Bone marrow (tissue), 2 donors: ENCODE measurements around the gene MROH2B.

ENCODE experiments used
- DNase-seq, 2 donors: peaks; one replicate each; lab custom pipeline; 2025; lab: John Stamatoyannopoulos, UW

MROH2B gene

DNA sequence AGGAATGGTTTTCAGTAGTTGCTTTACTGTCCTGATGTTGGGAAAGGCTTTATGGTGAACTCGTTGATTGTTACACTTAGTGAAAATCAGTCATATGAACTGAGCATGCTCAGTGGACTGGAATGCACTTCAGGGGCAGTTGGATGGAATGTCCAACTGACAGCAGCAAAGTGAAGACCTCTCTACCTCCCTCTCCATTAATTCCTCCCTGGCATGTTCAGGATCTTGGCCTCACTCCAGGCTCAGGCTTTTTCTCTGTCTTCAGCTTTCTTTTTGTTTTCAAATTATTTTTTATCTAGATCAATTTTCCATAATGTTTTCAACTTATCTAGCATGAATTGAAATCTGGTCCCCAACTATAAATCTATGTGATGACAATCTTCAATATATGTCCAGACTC, at the start of gene MROH2B:
MROH2B (minus strand) TSS at position 101 of the 400 bp plus-strand sequence. CDS start 490 bp downstream, outside the sequence.
- DNase-seq = no peak

DNA sequence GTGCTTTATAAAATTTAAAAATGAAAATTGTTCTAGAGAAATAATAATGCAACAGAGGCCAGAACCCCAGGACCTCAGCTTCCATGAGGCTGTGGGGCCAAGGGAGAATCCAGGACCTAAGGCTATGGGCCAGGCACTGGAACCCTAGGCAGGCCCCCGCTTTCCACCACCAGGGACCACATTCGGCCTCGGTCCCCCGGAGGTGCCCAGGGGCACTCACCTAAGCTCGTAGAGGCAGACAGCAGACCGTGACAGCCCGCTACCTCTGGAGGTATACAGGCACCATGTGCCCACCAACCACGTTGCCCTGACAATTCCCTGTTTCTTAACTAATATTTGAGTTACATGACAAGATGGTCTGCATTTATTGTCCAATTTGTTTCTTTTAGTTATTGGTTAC, 49.5 kb upstream of the MROH2B start:
- no peak for DNase-seq

DNA sequence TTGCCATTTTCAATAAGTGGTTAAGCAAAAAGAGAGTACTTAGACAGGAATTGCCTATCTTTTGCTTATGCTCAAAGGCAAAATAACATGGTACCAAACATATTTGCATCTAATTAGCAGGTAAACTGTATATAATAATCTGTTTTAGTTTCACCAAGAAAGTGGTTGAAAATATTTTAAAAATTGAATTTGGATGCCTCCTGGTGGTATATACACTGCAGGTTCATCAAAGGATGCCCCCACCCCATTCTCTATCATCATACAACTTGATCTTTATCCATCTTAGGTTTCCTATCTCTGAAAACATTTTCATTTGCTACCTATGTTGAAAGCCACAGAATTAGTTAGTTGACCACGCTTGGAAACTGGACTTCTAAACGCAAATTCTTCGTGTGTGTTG, 47.0 kb upstream of the MROH2B start:
- DNase-seq = no peak

DNA sequence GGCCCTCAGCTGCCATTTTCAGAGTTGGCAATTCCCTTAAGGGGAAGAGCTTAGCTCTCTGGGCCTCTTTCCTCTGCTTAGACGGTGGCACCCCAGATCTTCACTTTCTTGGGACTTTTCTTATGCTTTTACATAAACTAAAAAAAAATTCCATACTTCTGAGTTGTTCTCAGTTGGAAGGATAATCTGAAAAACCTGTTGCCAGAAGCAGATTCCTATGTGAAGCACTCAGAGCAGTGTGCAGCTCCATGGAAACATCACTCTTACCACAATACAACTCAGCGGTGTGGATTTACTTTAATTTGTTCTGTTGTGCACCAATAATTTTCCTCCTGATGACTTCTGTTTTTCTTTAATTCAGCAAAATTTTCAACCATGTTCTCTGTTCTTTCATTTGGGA, 44.1 kb upstream of the MROH2B start:
- no peak for DNase-seq

DNA sequence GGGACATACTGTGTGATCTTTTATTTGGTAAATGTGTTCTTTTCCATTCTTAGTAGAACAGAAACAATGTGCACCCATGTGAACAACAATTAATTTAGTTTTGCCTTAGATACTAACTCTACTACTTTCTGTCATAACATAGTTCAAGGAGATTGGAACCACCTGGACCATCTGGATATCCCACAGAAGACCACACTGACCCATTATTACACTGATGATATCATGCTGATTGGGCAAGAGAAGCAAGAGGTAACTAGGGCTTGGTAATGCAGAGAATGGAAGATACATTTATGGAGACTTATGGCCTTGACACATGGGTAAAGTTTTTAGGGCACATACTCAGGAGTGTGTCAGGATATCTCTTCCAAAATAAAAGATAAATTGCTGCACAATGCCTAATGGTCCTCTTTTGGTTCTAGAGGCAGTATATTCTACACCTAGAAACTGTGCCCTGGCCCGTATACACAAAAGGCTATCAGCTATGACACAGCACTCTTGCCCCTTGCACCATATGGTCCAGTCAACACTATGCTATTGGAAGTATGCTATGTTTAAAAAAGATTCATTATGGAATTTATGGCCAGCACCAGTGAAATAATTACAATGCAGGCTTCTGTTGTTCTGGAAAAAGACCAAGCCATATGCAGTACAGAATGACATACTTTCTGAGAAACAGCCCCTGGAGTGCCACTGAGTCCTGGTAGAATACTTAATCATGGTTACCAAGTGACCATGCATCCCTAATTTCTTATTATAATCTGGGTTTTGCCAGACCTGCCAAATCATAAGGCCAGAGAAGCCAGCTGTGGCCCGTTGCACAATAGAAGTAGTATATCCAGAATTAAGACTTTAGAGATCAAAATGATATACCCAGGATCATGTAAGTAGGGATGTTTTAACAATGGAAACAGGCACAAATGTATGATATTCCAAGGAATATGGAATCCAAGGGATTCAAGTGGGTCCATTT, 41.6 kb upstream of the MROH2B start:
- no peak for DNase-seq

DNA sequence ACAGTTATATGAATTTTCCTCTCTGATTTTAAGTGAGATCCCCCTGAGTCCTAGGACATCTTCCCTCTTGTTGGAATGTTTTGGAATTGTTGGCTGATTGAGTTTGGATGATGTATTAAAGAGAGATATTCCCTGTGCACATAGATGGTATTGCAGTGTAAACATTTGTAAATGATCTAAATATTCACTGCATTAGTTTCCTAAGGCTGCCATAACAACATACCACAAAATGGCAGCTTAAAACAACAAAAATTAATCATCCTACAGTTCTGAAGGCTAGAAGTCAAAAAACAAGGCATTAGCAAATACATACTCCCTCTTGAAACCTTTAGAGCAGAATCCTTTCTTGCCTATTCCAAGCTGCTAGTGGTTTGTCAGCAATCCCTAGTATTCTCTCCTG, 38.0 kb upstream of the MROH2B start:
- DNase-seq = no peak

DNA sequence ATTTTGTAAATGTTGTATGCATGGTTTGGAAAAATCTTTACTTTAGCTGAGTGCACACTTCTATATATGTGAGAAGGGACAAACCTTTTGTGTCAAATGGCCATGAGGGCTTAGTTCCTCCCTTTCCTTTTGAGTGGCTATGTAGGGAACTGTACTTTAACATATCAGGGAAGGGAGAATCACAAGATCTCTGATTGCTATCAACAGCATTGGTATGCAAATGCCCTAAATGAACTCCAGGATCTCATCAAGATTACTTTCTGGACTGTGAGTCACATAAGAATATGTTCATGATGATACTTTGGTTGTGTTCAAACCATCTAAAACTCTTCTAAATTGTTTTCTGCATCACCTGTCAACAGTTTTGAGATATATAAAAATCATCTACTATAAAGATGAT, 31.2 kb upstream of the MROH2B start:
- no peak for DNase-seq

DNA sequence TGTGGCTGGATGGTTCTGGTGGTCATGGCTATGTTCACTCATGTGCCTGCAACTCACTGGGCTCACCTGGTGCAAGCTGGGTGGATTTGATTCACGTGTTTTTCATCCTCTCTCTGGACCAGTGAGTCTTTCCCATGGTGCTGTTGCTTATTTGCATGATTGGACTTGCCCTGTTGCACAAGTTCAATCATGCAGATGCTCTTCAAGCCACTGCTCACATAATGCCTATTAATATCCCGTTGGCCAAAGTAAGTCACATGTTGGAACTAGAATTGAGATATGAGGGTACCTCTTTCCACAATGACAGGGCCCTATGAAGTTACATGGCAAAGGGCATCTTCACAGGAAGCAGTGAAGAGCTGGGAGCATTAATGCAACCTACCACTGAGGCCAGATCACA, 26.5 kb upstream of the MROH2B start:
- no peak for DNase-seq

DNA sequence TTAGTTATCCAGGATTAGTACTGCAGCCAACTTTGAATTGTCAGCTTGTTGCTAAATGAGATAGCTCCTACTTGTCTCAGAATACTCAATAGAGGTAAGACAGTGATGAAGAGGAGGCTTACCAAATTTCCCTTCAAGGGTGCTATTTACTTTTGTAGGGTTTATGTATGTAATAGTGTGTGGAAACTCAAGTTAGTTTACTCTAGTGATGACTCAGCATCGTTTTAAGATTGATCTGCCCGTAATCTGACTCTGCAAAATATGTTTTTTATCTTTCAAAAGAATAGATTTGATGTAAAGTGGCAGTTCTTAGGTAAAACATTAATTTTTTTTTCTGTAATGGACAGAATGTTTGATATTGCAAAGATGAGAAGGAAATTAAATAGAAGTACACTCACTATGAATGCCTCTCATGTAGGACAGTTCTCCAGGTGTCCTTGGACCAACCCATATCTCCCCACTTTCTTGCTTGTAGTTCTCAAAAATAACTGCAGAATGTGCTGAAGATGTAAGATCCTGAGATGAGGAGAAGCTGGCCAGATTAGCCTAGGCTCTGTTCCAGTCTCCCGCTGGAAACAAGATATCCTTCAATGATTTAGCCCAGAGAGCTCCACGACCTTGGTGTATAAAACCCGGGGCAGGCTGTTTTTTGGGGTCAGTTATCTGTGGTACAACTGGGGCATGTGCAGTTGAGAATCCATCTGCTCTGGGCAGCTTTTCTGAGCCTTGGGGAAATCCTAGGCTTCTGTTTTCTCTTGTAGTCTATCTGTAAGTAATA, 24.4 kb upstream of the MROH2B start:
- DNase-seq = no peak

DNA sequence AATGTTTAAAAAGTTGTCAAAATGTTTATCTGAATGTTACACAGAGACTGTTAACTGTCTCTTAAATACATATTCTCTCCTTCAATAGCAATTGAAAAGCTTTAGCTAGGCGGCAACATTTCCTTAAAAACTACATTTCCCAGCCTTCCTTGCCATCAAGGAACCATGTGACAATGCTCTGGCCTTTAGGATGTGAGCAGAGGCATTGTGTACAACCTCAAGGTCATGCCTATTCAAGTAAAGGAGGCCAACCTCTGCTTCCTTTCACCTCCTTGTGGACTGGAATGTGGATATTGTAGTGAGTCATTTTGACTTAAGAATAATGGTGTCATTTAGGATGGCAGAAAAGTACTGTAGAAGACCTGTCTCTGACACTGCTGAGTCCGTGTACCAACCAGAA, 23.7 kb upstream of the MROH2B start:
- DNase-seq = no peak

DNA sequence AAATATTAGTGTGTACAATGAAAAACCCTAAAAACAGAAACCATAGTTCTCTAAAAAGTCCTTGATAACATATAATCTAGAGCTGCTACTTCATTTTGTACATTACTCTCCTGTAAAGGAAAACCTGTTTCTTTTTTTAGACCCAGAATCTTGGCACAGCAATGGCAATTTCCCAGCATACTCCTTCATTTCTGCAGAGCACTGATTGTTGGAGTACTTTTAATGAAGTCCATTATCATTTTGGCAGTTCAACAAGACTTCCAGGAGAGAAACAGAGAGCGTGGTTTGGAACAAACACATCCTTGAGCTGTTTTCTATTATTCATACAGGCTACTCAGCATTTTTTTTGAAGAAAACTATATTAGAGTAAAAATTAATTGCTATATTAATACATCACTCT, 22.7 kb upstream of the MROH2B start:
- no peak for DNase-seq

DNA sequence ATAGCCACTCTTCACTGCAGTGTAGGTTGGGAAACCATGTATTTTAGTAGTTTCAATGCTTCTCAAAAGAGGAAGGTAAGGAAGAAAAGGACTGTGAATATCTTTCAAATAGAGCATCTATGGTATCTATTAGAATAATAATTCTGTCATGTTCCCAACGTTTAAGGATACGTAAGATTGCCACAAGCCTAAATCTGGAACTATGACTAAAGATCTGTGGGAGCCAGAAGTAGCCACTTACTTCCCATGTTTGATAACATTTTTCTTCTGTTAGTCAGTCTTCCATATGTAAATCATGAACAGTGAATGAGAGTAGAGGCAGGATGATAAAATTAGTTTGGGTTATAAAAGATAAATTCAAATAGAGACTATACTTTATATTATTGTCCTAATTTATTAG, 16.3 kb upstream of the MROH2B start:
- no peak for DNase-seq

DNA sequence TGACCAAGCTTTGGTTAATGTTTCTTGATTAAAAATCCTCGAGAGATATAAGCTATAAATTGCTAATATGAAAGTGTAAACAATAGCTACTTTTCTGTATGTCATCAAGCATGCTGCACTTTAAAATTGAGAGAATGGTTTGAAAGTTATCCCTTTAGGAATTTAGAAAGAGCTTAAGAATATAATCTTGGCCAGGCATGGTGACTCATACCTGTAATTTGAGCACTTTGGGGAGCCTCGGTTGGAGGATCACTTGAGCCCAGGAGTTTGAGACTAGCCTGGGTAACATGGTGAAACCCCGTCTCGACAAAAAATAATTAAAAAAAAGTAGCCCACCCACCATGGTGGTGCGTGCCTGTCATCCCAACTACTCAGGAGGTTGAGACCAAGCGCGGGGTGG, 12.2 kb upstream of the MROH2B start:
- DNase-seq = no peak

DNA sequence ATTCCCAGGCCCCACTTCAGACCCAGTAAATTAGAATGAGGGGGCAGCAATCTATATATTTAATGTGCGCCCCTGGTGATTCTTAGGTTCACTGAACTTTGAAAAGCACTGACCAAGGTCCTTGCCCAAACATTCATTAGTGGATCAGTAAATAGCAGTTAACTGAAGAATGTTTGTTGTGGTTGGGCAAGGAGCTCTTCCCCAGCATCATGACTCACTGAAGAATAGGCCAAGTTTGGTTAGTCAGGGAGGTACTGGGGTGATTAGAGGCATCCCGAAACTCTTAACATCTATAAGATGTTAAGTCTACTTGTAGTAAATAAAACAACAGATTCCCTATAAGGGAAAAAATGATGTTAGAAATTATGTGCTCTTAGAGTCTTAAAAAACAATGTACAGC, 833 bp upstream of the MROH2B start:
- DNase-seq = no peak

DNA sequence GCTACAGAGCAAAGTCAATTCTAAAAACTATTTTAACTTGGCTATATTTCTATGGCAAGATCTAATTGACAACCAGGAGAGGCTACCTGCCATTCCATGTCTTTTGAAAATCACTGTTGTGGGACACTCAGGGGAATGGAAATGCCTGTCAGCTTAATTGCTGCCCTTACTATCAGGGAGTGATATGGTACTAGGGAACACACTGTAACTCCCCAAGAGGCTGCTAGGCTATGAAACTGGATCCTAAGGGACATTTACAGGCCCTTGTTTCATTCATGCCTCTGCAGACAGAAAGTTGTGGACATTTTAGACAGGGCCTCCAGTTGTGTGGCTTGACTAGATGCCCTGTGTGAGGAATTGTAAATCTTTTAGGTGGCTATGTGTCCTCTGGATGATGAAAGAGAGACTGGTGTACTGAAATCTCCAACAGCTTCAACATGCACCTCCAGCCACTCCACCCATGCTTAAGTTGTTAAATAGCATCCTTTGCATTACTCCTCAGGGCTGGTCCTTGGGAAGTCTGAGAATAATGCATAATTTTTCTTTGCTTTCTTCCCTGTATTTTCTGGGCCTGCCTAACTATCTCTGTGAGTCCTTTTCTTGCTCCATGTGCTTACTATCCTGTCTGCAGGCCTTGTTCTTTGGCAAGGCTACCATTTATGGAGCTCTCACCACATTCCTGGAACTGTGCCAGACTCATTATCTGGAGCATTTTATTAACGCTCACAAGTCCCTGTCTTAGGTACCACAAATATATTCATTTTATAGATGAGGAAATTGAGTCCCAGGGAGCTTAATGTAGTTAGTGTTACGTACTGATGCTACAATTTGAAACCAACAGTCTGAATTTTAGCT, 3.2 kb downstream of the MROH2B start:
- DNase-seq = no peak

DNA sequence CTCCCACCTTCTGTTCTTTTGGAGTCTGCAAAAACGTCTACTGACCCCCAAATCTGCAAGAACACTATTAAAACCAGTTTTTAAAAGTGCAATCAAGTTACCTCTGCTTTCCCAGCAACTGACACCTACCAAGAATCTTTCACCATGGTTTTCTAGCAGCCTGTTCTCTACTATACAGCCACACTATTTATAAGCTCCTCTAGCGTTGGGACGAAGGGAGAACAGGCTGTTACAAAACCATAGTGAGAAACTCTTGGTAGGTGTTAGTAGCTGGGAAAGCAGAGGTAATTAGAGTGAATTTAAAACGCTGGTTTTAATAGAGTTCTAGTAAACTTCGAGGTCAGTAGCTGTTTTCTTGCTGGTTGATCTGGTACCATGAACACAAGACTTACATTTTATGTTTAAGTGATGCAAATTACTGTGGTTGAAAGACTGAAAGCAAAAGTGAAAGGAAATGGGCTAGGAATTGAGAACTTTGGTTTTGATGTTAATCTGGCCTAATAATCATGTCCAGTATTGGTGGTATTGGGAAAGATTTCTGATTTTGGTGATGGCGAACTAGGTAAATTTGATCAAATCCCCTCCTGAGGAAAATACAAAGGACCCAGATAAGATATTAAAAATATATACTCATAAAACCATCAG, 5.3 kb downstream of the MROH2B start:
- DNase-seq = no peak

DNA sequence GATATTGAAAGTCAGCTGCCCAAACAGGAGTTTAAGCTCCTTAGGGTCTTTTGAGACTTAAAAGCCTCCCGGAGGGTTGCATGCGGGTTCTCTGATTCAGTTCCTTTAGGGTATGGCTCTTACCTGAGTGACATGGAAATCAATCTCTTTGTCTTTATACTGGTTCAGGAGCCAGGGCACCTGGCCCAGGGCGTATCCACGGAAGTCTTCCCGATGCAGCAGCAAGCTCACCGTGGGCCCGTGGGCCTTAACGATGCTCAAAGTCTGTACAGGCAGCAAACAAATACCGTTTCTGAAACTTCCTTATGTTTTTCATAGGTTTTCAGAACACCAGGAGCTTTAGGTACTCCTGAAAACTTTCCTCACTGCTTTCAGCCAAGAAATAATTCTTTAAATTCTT, 13.2 kb downstream of the MROH2B start:
- no peak for DNase-seq

DNA sequence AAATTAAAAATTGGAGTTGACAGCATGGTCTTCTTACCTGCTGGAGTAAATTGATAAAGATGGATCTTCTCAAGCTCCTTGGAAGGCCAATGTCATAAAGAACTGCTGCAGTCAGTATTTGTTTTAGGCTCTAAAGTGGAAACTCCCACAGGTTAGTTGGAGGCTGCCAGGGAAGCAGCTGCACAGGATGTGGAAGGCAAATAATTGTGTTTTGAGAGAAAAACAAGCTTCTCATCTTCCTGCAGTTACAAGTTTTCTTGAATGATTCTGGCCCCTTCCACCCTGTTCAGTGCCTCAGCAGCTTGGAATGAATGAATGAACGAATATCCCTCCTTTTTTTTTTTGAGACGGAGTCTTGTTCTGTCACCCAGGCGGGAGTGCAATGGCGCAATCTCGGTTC, 13.9 kb downstream of the MROH2B start:
- no peak for DNase-seq

DNA sequence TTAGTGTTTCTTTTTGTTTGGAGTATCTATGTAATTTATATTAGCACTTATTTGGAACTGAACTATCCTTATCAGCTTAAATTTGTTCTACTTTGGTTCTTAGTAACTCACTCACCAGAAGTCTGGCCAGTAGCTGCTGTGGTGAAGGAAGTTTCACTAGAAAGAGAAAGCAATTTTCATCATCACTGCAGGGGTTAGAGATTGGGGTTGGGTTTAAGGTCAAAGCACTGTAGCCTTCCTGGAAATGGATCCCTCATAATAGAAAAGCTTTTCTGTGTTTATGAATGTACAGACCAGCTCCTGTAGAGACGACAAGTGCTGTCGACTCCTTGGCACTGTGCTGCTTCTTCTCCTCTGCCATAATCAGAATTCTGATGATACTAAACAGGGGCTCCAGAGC, 22.2 kb downstream of the MROH2B start:
- DNase-seq = no peak

DNA sequence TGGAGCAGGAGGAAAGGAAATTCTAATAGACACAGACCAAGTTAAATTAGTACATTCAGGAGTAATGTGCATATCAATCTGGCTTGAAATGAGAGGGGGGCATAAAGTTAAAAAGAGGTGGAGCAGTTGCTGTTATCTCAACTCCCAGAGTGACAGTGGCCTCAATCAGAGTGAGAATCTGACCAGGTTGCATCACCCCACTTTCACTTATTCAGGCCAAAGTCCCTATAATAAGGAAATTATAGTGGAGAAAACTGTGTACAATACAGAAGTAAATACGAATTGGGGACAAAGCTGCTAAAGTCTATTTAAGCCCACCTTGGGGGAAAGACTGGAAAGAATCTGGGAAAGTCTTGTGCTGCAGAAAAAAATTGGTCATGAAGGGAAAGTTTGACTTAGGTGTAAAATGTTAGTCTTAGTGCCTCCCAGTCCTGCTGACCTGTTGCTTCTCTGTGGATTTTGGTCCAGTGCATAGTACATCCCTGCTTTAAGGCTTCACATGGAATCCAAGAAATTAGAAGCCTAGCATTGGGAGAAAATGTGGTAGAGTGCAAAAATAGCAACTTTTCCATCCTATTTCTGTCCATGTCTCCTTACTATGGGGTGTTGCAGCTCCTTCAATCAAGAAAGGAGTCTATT, 27.9 kb downstream of the MROH2B start:
- no peak for DNase-seq

DNA sequence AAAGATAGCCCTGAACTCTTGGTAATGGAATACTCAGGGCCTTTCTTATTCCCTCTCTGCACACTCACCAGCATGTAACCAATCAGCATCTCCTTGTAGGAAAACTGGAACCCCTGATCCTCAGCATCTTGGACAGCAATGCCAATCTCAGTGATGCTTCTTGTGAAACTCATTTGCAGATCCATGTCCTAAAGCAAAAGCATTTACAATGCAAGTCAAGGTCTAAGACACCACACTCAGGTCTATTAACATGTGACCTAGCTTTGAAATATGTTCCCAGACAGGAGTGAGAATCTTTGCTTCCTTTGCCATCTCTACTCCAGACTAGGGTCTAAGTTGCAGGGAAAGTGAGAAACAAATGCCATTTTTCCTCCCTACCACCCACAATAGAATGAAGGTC, 38.2 kb downstream of the MROH2B start:
- no peak for DNase-seq
